GM21447 (cell line): ENCODE data around the gene SLC24A4.

Experiments used
- ATAC-seq: cut with Tn5 transposase; IDR thresholded peaks from one replicate; pipeline ENCODE4 v1.9.1; 2021; ENCODE audit not compliant: unreplicated experiment

The SLC24A4 gene

GRCh38 chr14:92453691-92454090 lies 130.7 kb downstream of the SLC24A4 start:
- ATAC-seq = no peak

- no peak for ATAC-seq
These were observed 132.3 kb downstream of the SLC24A4 start for GRCh38 chr14:92455231-92455630.

- ATAC-seq = no peak
These were observed 133.4 kb downstream of the SLC24A4 start for GRCh38 chr14:92456215-92457015.

GRCh38 chr14:92457016-92457565 lies 134.1 kb downstream of the SLC24A4 start:
- ATAC-seq = no peak

GRCh38 chr14:92458136-92459029 lies 135.4 kb downstream of the SLC24A4 start:
- no peak for ATAC-seq

GRCh38 chr14:92459030-92459949 lies 136.3 kb downstream of the SLC24A4 start:
- no peak for ATAC-seq

GRCh38 chr14:92459950-92460421 lies 137.0 kb downstream of the SLC24A4 start:
- ATAC-seq = no peak

GRCh38 chr14:92460541-92460915 lies 137.6 kb downstream of the SLC24A4 start:
- no peak for ATAC-seq

- peak; percentile 83 for ATAC-seq
These were observed 138.1 kb downstream of the SLC24A4 start for GRCh38 chr14:92460916-92461579.

- ATAC-seq = no peak
These were observed 138.9 kb downstream of the SLC24A4 start for GRCh38 chr14:92461891-92462290.

- ATAC-seq = no peak
These were observed 139.6 kb downstream of the SLC24A4 start for GRCh38 chr14:92462568-92462967.

- no peak for ATAC-seq
These were observed 140.2 kb downstream of the SLC24A4 start for GRCh38 chr14:92463141-92463540.

GRCh38 chr14:92464156-92464555 lies 141.2 kb downstream of the SLC24A4 start:
- ATAC-seq = no peak

- ATAC-seq = no peak
These were observed 141.8 kb downstream of the SLC24A4 start for GRCh38 chr14:92464716-92465115.

GRCh38 chr14:92465353-92466055 lies 142.5 kb downstream of the SLC24A4 start:
- no peak for ATAC-seq

- ATAC-seq = no peak
These were observed 143.1 kb downstream of the SLC24A4 start for GRCh38 chr14:92466059-92466458.

- ATAC-seq = no peak
These were observed 146.6 kb downstream of the SLC24A4 start for GRCh38 chr14:92469515-92469914.

GRCh38 chr14:92470215-92470614 lies 147.2 kb downstream of the SLC24A4 start:
- no peak for ATAC-seq

- no peak for ATAC-seq
These were observed 147.8 kb downstream of the SLC24A4 start for GRCh38 chr14:92470811-92471210.
